Endothelial cell of umbilical vein (primary cell): ENCODE measurements around the gene PBX2. TPM values are rescaled to one million over a fixed set of nuclear protein-coding genes. Genes with fewer than 3 reads are reported as not detected.
A peak's percentile ranks its signal among the peaks of the same experiment; 100 is the strongest.

Source experiments
- BruUV-seq: library from RNA; stranded (reverse); fragments of 400-500 nt; replicated peaks from 2 replicates; lab custom pipeline; 2021; lab: Mats Ljungman, UMichigan
- CTCF ChIA-PET: fragments of 300-600, 350-600 bp; sonication (Branson Sonifier 250); formaldehyde crosslinking; loops from one replicate; lab custom pipeline; 2021; ENCODE audit warnings: antibody characterized with exemption, inconsistent platforms; lab: Charles Lee
- POLR2A ChIA-PET: fragments of 300-600, 350-600 bp; sonication (Branson Sonifier 250); formaldehyde crosslinking; loops from one replicate; lab custom pipeline; 2021; ENCODE audit warnings: antibody characterized with exemption, inconsistent platforms; lab: Charles Lee
- DNase-seq: peaks from one replicate; pipeline ENCODE4 v3.0.0-alpha.2; 2011; ENCODE audit warnings: low read depth, low spot score
- FAIRE-seq: peaks from 2 replicates; lab custom pipeline; 2011; peaks lifted over from hg19 to GRCh38; lab: Jason Lieb, UNC
- H2AFZ ChIP-seq: 2 replicates; pipeline ENCODE4 v1.6.0; 2012; ENCODE audit warnings: low read depth, low read length, control low read depth, inconsistent platforms
- H3K27ac ChIP-seq: 2 replicates; pipeline ENCODE4 v1.5.1; 2011; ENCODE audit warnings: low read depth, mild to moderate bottlenecking, control low read depth, low read length, moderate library complexity; ENCODE audit not compliant: insufficient read depth
- H3K27me3 ChIP-seq, 2 experiments: 2 replicates each; pipeline versions ENCODE4 v1.6.0 to v1.6.1; 2011; ENCODE audit warnings: low read length in 2 of 2, mixed read lengths in 1 of 2; ENCODE audit not compliant: control insufficient read depth in 2 of 2, insufficient read depth in 2 of 2
- H3K36me3 ChIP-seq, 2 experiments: 2 replicates in 1 of 2; 3 replicates in 1 of 2; pipeline ENCODE4 v1.5.1; 2011; ENCODE audit warnings: low read length in 2 of 2, mild to moderate bottlenecking in 1 of 2, moderate library complexity in 1 of 2; ENCODE audit not compliant: control insufficient read depth in 2 of 2, insufficient read depth in 2 of 2; ENCODE audit errors: extremely low read depth in 1 of 2
- H3K4me1 ChIP-seq: 3 replicates; pipeline ENCODE4 v1.5.1; 2011; ENCODE audit warnings: mild to moderate bottlenecking, low read length; ENCODE audit not compliant: control insufficient read depth, insufficient read depth; ENCODE audit errors: extremely low read depth
- H3K4me2 ChIP-seq: 2 replicates; pipeline ENCODE4 v1.6.1; 2011; ENCODE audit warnings: low read length, control low read depth, mixed read lengths; ENCODE audit not compliant: insufficient read depth
- H3K4me3 ChIP-seq, 3 experiments: fragments of 200-600 bp in 1 of 3; sonication (generic), shearing (Covaris generic) in 1 of 3; replicated peaks in 1 of 3; 2 replicates each; pipeline ENCODE4 v1.5.1; 2011 to 2016; ENCODE audit warnings: control low read depth in 3 of 3, low read length in 3 of 3, mild to moderate bottlenecking in 2 of 3, inconsistent platforms in 1 of 3, low read depth in 1 of 3, moderate library complexity in 1 of 3; ENCODE audit not compliant: insufficient read depth in 1 of 3
- H3K79me2 ChIP-seq: 2 replicates; pipeline ENCODE4 v1.6.0; 2012; ENCODE audit warnings: low read length, inconsistent platforms; ENCODE audit not compliant: control insufficient read depth, insufficient read depth
- H3K9ac ChIP-seq: replicated peaks from 2 replicates; pipeline ENCODE3; 2011; ENCODE audit warnings: low read length, control low read depth; ENCODE audit not compliant: insufficient read depth; ENCODE audit errors: extremely low read depth
- H3K9me1 ChIP-seq: replicated peaks from 3 replicates; pipeline ENCODE4 v1.6.0; 2011; ENCODE audit warnings: mild to moderate bottlenecking, low read length; ENCODE audit not compliant: control insufficient read depth, insufficient read depth; ENCODE audit errors: extremely low read depth
- H3K9me3 ChIP-seq: replicated peaks from 2 replicates; pipeline ENCODE4 v1.5.1; 2012; ENCODE audit warnings: low read length, inconsistent platforms; ENCODE audit not compliant: control insufficient read depth, insufficient read depth
- H4K20me1 ChIP-seq: replicated peaks from 2 replicates; pipeline ENCODE3; 2011; ENCODE audit warnings: mild to moderate bottlenecking, low read length; ENCODE audit not compliant: control insufficient read depth, insufficient read depth; ENCODE audit errors: extremely low read depth
- EZH2 ChIP-seq: IDR thresholded peaks from 2 replicates; pipeline ENCODE4 v1.6.1; 2012; ENCODE audit warnings: borderline replicate concordance, low read depth, mild to moderate bottlenecking, moderate library complexity, low read length, inconsistent platforms; ENCODE audit not compliant: severe bottlenecking
- FOS ChIP-seq: IDR thresholded peaks from 2 replicates; pipeline ENCODE4 v1.6.1; 2011; ENCODE audit warnings: mild to moderate bottlenecking, low read length, moderate library complexity, borderline replicate concordance; ENCODE audit not compliant: insufficient read depth
- GATA2 ChIP-seq: IDR thresholded peaks from 2 replicates; pipeline ENCODE4 v1.7.0; 2011; ENCODE audit warnings: low read depth, mild to moderate bottlenecking, moderate library complexity, mixed read lengths, low read length; ENCODE audit not compliant: insufficient read length, insufficient read depth
- JUN ChIP-seq: IDR thresholded peaks from 2 replicates; pipeline ENCODE4 v1.6.1; 2011; ENCODE audit warnings: borderline replicate concordance, low read depth; ENCODE audit not compliant: insufficient read length, insufficient read depth
- MYC ChIP-seq: IDR thresholded peaks from one replicate; pipeline ENCODE4 v1.6.1; 2011; ENCODE audit warnings: mild to moderate bottlenecking, low read depth, low read length
- POLR2A ChIP-seq: IDR thresholded peaks from 2 replicates; pipeline ENCODE4 v1.6.1; 2012; ENCODE audit warnings: low read depth, mild to moderate bottlenecking, control low read depth, low read length
- POLR2AphosphoS5 ChIP-seq: IDR thresholded peaks from 2 replicates; pipeline ENCODE4 v1.6.1; 2012; ENCODE audit warnings: low read depth, mild to moderate bottlenecking, control low read depth, low read length, moderate library complexity; ENCODE audit not compliant: insufficient read depth
- dilution Hi-C: fragments of 300-500 bp; cut with MboI; formaldehyde crosslinking; loops from one replicate; pipeline ENCODE4 v1.15.0; 2019; ENCODE audit warnings: low sequenced_read_pairs; ENCODE audit not compliant: extremely low pct_ligation_motif_present
- intact Hi-C: fragments of 100-400 bp; cut with micrococcal nuclease; formaldehyde crosslinking; loops from one replicate; pipeline ENCODE4 v1.10.0; 2022
- polyA plus RNA-seq, 4 experiments: library from polyadenylated mRNA; depleted of rRNA in 3 of 4; stranded (reverse) in 3 of 4; unstranded in 1 of 4; fragments of >200 nt; gene quantifications; 2 replicates each; pipeline versions ENCODE4 v1.2.1 to v1.2.3, GENCODE V29; 2011 to 2012; ENCODE audit warnings: missing spikeins in 1 of 4
- total RNA-seq: library from RNA; stranded (reverse); gene quantifications from 2 replicates; pipeline ENCODE4 v1.2.3, GENCODE V29; 2021
- TF ChIP-seq, protein P1 (sequence below): IDR thresholded peaks from 2 replicates; pipeline ENCODE4 v1.6.1; 2011; ENCODE audit not compliant: insufficient read depth, insufficient read length
- TF ChIP-seq, protein P2 (sequence below), 2 donors: IDR thresholded peaks; 1 replicate in 1 of 2; 2 replicates in 1 of 2; pipeline ENCODE4 v1.5.1; 2011; ENCODE audit warnings: low read length in 2 of 2, mild to moderate bottlenecking in 2 of 2, moderate library complexity in 2 of 2, control low read depth in 1 of 2, inconsistent platforms in 1 of 2, low read depth in 1 of 2; ENCODE audit not compliant: insufficient read depth in 1 of 2; ENCODE audit errors: extremely low read depth in 1 of 2

Gene PBX2
- total and polyA plus RNA-seq, 2 donors (not counting 3 experiments of a cell fraction or from before 2014, with no cell fraction given): 82.3 to 100 TPM

GRCh38 chr6:32192608-32193039 lies 2.6 kb upstream of the PBX2 start, which contains the start of gene GPSM3:
TSS of gene GPSM3 (minus strand) at chr6:32192643. CDS start at chr6:32192513, 130 bp downstream.
- POLR2A ChIA-PET: no interaction called here
- FAIRE-seq (peak; percentile 72), DNase-seq (peak; percentile 57)
- Histone ChIP-seq H3K4me1 (peaks cover 50% of the 10 kb centered on the region), H3K9ac (peak within 1 kb of the TSS; percentile 64), H3K79me2 (peaks cover 22% of the 10 kb centered on the region), H3K9me3 (no peaks in the 10 kb centered on the region), H3K4me3 (peak within 1 kb of the TSS in 2 of 3 experiments; percentile 15 to 17), H3K27ac (peak within 1 kb of the TSS; percentile 78), H2AFZ (peak within 1 kb of the TSS; percentile 53), H3K36me3 (peaks cover 0 to 5% of the 10 kb centered on the region in 2 experiments), H4K20me1 (no peaks in the 10 kb centered on the region), H3K4me2 (peak within 1 kb of the TSS; percentile 76), H3K9me1 (no peaks in the 10 kb centered on the region), H3K27me3 (no peaks in the 10 kb centered on the region)
- TF ChIP-seq POLR2AphosphoS5: peak; percentile 44
- no peak for TF ChIP-seq EZH2
- TF ChIP-seq MYC: no peak
- TF ChIP-seq POLR2A: peak; percentile 62
- BruUV-seq: no TSS peak
- CTCF ChIA-PET: interaction anchor here (0.7 to 1.3 kb wide), 5 partner anchors 13 to 77 kb away, joined by 3 to 9 read pairs (median 3); partner anchors contain the start of gene FKBPL
- dilution Hi-C loops: no loop called here
- intact Hi-C loops: loop anchor here (10.0 kb wide), 2 partner anchors 148 to 528 kb away; partner anchors contain the start of genes C6orf47, CSNK2B, GPANK1 and LY6G5B

- Histone ChIP-seq H3K9ac (no peak overlapping the region), H3K79me2 (peaks cover 23% of the 10 kb centered on the region), H3K27me3 (no peaks in the 10 kb centered on the region), H3K4me2 (peak overlapping the region; percentile 33), H3K4me1 (peaks cover 50% of the 10 kb centered on the region), H3K9me3 (no peaks in the 10 kb centered on the region), H3K9me1 (no peaks in the 10 kb centered on the region), H3K27ac (peak overlapping the region; percentile 62), H3K4me3 (no peak overlapping the region), H4K20me1 (no peaks in the 10 kb centered on the region), H3K36me3 (peaks cover 0 to 10% of the 10 kb centered on the region in 2 experiments), H2AFZ (no peak overlapping the region)
- ChIA-PET POLR2A (no interaction called here), CTCF (interaction anchor here (0.7 to 1.3 kb wide), 5 partner anchors 13 to 77 kb away, joined by 3 to 9 read pairs (median 3); partner anchors contain the start of gene FKBPL)
- intact Hi-C loops (loop anchor here (10.0 kb wide), 2 partner anchors 147 to 527 kb away; partner anchors contain the start of genes C6orf47, CSNK2B, GPANK1 and LY6G5B), dilution Hi-C loops (no loop called here)
- BruUV-seq: no TSS peak
- TF ChIP-seq GATA2 (no peak), EZH2 (no peak), JUN (no peak), MYC (no peak), FOS (no peak), POLR2AphosphoS5 (no peak), POLR2A (no peak)
- TF ChIP-seq, protein P1, sequence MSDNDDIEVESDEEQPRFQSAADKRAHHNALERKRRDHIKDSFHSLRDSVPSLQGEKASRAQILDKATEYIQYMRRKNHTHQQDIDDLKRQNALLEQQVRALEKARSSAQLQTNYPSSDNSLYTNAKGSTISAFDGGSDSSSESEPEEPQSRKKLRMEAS: no peak
- TF ChIP-seq, protein P2, sequence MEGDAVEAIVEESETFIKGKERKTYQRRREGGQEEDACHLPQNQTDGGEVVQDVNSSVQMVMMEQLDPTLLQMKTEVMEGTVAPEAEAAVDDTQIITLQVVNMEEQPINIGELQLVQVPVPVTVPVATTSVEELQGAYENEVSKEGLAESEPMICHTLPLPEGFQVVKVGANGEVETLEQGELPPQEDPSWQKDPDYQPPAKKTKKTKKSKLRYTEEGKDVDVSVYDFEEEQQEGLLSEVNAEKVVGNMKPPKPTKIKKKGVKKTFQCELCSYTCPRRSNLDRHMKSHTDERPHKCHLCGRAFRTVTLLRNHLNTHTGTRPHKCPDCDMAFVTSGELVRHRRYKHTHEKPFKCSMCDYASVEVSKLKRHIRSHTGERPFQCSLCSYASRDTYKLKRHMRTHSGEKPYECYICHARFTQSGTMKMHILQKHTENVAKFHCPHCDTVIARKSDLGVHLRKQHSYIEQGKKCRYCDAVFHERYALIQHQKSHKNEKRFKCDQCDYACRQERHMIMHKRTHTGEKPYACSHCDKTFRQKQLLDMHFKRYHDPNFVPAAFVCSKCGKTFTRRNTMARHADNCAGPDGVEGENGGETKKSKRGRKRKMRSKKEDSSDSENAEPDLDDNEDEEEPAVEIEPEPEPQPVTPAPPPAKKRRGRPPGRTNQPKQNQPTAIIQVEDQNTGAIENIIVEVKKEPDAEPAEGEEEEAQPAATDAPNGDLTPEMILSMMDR (IDR thresholded peaks at IDR 0.05; ENCODE audit: extremely low read depth in 1 of 2, insufficient read depth in 1 of 2, low read depth in 1 of 2, low read length in 2 of 2): no peak
- DNase-seq: no peak
- no peak for FAIRE-seq
These were observed 1.9 kb upstream of the PBX2 start for GRCh38 chr6:32191696-32192607.
